MM.1S (cell line): ENCODE data around the gene PGPEP1.

Source experiments
- DNase-seq: peaks from one replicate; pipeline ENCODE4 v3.0.0-alpha.2; 2015
- H2AFZ ChIP-seq: fragments of 300-600 bp; sonication (generic); 2 replicates; pipeline ENCODE4 v1.6.0; 2016; ENCODE audit warnings: antibody characterized with exemption, low read length
- H3F3A ChIP-seq: fragments of 300-600 bp; sonication (generic); 2 replicates; pipeline ENCODE4 v1.6.1; 2016; ENCODE audit warnings: mild to moderate bottlenecking, antibody characterized with exemption, low read length, moderate library complexity, mixed read lengths; ENCODE audit not compliant: insufficient read depth
- H3K27ac ChIP-seq: fragments of 300-600 bp; sonication (generic); 2 replicates; pipeline ENCODE4 v1.5.1; 2016; ENCODE audit warnings: mild to moderate bottlenecking, low read length
- H3K27me3 ChIP-seq: fragments of 300-600 bp; sonication (generic); replicated peaks from 2 replicates; pipeline ENCODE4 v1.6.0; 2016; ENCODE audit warnings: low read length; ENCODE audit not compliant: insufficient read depth
- H3K36me3 ChIP-seq: fragments of 300-600 bp; sonication (generic); replicated peaks from 2 replicates; pipeline ENCODE4 v1.6.1; 2016; ENCODE audit warnings: mild to moderate bottlenecking, low read length, mixed read lengths; ENCODE audit not compliant: insufficient read depth
- H3K4me1 ChIP-seq: fragments of 300-600 bp; sonication (generic); 2 replicates; pipeline ENCODE4 v1.6.1; 2016; ENCODE audit warnings: low read length, mixed read lengths
- H3K4me2 ChIP-seq: fragments of 300-600 bp; sonication (generic); 2 replicates; pipeline ENCODE4 v1.6.0; 2016; ENCODE audit warnings: low read depth, low read length
- H3K4me3 ChIP-seq: fragments of 300-600 bp; sonication (generic); 2 replicates; pipeline ENCODE4 v1.5.1; 2016; ENCODE audit warnings: low read length, mixed read lengths
- H3K79me2 ChIP-seq: fragments of 300-600 bp; sonication (generic); 2 replicates; pipeline ENCODE4 v1.6.1; 2016; ENCODE audit warnings: mixed run types, low read length, mixed read lengths
- H3K9ac ChIP-seq: fragments of 300-600 bp; sonication (generic); 2 replicates; pipeline ENCODE4 v1.6.1; 2016; ENCODE audit warnings: low read length, mixed read lengths
- H3K9me2 ChIP-seq: fragments of 300-600 bp; sonication (generic); replicated peaks from 2 replicates; pipeline ENCODE4 v1.6.1; 2016; ENCODE audit warnings: mild to moderate bottlenecking, low read length, mixed read lengths; ENCODE audit not compliant: insufficient read depth
- H3K9me3 ChIP-seq: fragments of 300-600 bp; sonication (generic); replicated peaks from 2 replicates; pipeline ENCODE4 v1.6.1; 2016; ENCODE audit warnings: mild to moderate bottlenecking, low read length, mixed read lengths; ENCODE audit not compliant: insufficient read depth
- H4K20me1 ChIP-seq: fragments of 300-600 bp; sonication (generic); 2 replicates; pipeline ENCODE4 v1.6.1; 2016; ENCODE audit warnings: mild to moderate bottlenecking, low read length, moderate library complexity, mixed read lengths; ENCODE audit not compliant: insufficient read depth
- EZH2 ChIP-seq: fragments of 300-600 bp; sonication (generic); optimal IDR thresholded peaks from 2 replicates; pipeline ENCODE3; 2017; ENCODE audit warnings: low read depth, mild to moderate bottlenecking, antibody characterized with exemption, low read length, mixed read lengths
- EZH2phosphoT487 ChIP-seq: fragments of 300-600 bp; sonication (generic); IDR thresholded peaks from 2 replicates; pipeline ENCODE4 v1.6.1; 2018; ENCODE audit warnings: antibody characterized with exemption, low read length
- TF ChIP-seq, protein P1 (sequence below): fragments of 300-600 bp; sonication (generic); IDR thresholded peaks from 2 replicates; pipeline ENCODE4 v1.5.1; 2016; ENCODE audit warnings: antibody characterized with exemption, low read length, mixed read lengths

PGPEP1 gene

DNA sequence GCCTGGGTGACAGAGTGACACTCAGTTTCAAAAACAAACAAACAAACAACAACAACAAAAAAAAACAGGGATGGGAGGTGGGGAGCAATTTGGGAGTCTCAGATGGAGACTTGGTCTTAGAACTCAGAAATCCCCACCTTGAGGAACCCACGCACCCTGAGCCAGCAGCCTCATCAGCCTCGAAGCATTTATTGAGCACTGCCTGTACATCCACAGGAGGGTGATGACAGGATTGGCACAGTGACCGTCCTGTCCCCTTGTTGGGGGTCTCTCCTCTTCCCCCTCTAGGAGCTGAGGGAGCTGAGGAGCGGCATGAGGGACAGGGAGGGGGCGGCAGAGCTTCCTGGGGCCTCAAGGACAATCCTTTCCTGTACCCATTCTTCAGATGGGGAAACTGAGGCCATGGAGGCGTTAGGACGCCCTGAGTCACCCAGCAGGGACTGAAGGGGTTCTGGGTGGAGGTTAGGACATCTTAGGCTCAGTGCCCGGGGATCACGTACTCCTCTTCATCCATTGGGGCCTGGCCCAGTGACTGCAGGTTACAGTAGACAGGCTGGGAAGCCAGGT, 51.2 kb downstream of the PGPEP1 start:
- H2AFZ ChIP-seq: no peak overlapping the region
- H3K9me3 ChIP-seq: no peaks in the 10 kb centered on the region
- H3K27me3 ChIP-seq: peaks cover 77% of the 10 kb centered on the region
- H3K4me2 ChIP-seq: no peak overlapping the region
- no peaks in the 10 kb centered on the region for H3K79me2 ChIP-seq
- no peak overlapping the region for H3K9ac ChIP-seq
- H3K36me3 ChIP-seq: no peaks in the 10 kb centered on the region
- H3F3A ChIP-seq: no peaks in the 10 kb centered on the region
- 0 out of 2 replicates have a peak, but pooled peaks cover 4% of the 10 kb centered on the region for H3K4me1 ChIP-seq
- DNase-seq: no peak
- H3K4me3 ChIP-seq: no peak overlapping the region
- H4K20me1 ChIP-seq: no peaks in the 10 kb centered on the region
- TF ChIP-seq, protein P1, sequence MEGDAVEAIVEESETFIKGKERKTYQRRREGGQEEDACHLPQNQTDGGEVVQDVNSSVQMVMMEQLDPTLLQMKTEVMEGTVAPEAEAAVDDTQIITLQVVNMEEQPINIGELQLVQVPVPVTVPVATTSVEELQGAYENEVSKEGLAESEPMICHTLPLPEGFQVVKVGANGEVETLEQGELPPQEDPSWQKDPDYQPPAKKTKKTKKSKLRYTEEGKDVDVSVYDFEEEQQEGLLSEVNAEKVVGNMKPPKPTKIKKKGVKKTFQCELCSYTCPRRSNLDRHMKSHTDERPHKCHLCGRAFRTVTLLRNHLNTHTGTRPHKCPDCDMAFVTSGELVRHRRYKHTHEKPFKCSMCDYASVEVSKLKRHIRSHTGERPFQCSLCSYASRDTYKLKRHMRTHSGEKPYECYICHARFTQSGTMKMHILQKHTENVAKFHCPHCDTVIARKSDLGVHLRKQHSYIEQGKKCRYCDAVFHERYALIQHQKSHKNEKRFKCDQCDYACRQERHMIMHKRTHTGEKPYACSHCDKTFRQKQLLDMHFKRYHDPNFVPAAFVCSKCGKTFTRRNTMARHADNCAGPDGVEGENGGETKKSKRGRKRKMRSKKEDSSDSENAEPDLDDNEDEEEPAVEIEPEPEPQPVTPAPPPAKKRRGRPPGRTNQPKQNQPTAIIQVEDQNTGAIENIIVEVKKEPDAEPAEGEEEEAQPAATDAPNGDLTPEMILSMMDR: no peak
- TF ChIP-seq EZH2phosphoT487 (no peak), EZH2 (no peak)
- no peaks in the 10 kb centered on the region for H3K9me2 ChIP-seq
- H3K27ac ChIP-seq: no peak overlapping the region

GRCh38 chr19:18392417-18392816, 52.0 kb downstream of the PGPEP1 start:
- H2AFZ ChIP-seq: no peak overlapping the region
- H3K9me3 ChIP-seq: no peaks in the 10 kb centered on the region
- H3K36me3 ChIP-seq: no peaks in the 10 kb centered on the region
- no peaks in the 10 kb centered on the region for H4K20me1 ChIP-seq
- H3K9ac ChIP-seq: no peak overlapping the region
- no peaks in the 10 kb centered on the region for H3K79me2 ChIP-seq
- H3F3A ChIP-seq: no peaks in the 10 kb centered on the region
- 0 out of 2 replicates have a peak, but pooled peaks cover 4% of the 10 kb centered on the region for H3K4me1 ChIP-seq
- no peak overlapping the region for H3K4me3 ChIP-seq
- H3K4me2 ChIP-seq: no peak overlapping the region
- H3K9me2 ChIP-seq: no peaks in the 10 kb centered on the region
- TF ChIP-seq EZH2 (no peak), EZH2phosphoT487 (no peak)
- TF ChIP-seq, protein P1: no peak
- H3K27ac ChIP-seq: no peak overlapping the region
- H3K27me3 ChIP-seq: peaks cover 77% of the 10 kb centered on the region
- DNase-seq: no peak

GRCh38 chr19:18392926-18393325, 52.5 kb downstream of the PGPEP1 start:
- DNase-seq: no peak
- Histone ChIP-seq H3K9ac (no peak overlapping the region), H3K4me2 (no peak overlapping the region), H3K4me1 (0 out of 2 replicates have a peak, but pooled peaks cover 3% of the 10 kb centered on the region), H3K9me3 (no peaks in the 10 kb centered on the region), H3K27me3 (peaks cover 77% of the 10 kb centered on the region), H2AFZ (no peak overlapping the region), H3K4me3 (no peak overlapping the region), H3K9me2 (no peaks in the 10 kb centered on the region), H4K20me1 (no peaks in the 10 kb centered on the region), H3F3A (no peaks in the 10 kb centered on the region), H3K27ac (no peak overlapping the region), H3K36me3 (no peaks in the 10 kb centered on the region), H3K79me2 (no peaks in the 10 kb centered on the region)
- TF ChIP-seq, protein P1: no peak
- no peak for TF ChIP-seq EZH2phosphoT487
- no peak for TF ChIP-seq EZH2
